ENCODE results near the gene KRT6A.

Gene KRT6A

DNA sequence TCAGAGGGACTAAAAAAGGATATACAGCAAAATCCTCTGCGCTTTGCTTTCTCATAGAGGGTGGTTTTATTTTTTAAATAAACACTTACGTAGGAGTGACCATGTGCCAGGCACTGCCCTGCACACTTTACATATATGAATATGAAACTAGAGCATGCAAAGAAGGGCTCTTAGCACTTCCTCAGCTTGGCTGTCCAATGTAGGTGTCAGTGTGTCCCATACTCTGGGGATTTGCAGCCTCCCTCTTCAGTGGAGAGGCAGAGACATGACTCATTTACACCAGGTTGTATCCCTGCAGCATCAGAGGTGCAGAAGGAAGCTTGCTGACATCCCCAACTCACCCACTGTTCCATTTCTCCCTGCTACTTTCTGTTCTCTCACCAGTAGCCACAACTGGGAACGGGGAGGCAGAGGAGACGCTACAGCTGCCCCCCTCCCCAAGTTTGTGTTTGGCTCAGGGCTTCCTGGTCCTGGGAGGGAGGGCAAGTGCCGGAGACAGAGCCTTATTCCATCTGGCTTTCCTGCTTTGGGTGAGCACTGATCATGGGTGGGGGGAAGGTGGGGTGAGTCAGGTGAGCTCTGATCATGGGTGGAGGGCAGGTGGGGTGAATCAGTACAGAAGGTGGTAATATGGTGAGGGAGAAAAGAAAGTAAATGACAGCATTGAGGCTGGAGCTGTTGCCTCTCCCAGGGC is 32.0 kb upstream of the KRT6A start:
- H3K4ac ChIP-seq (ENCODE audit: low read depth in 1 of 2, low read length in 2 of 2): no peak overlapping the region
- H3K79me1 ChIP-seq (replicated peaks; ENCODE audit: low read length, poor library complexity, severe bottlenecking): no peaks in the 10 kb centered on the region
- no peak overlapping the region for H2BK5ac ChIP-seq (ENCODE audit: low read depth, low read length, poor library complexity, severe bottlenecking)
- H4K91ac ChIP-seq (ENCODE audit: low read length): no peak overlapping the region
- H2BK120ac ChIP-seq (ENCODE audit: low read depth, low read length): no peak overlapping the region
- H2AFZ ChIP-seq (ENCODE audit: low read depth, low read length): no peak overlapping the region
- H3K4me3 ChIP-seq (ENCODE audit: insufficient read depth in 1 of 2, low read depth in 1 of 2, low read length in 2 of 2): no peak overlapping the region
- H2BK12ac ChIP-seq (ENCODE audit: low read length in 2 of 2): no peak overlapping the region
- no peak overlapping the region for H3K23ac ChIP-seq (ENCODE audit: low read length in 2 of 2)
- H3K9ac ChIP-seq (ENCODE audit: low read length): no peak overlapping the region
- no peaks in the 10 kb centered on the region for H3K9me3 ChIP-seq (ENCODE audit: control insufficient read depth, low read length)
- no peaks in the 10 kb centered on the region for H3K4me1 ChIP-seq (ENCODE audit: control insufficient read depth, insufficient read depth, low read depth, low read length)
- no peak overlapping the region for H2BK15ac ChIP-seq (ENCODE audit: low read depth, poor library complexity, severe bottlenecking)
- no peak overlapping the region for H3K14ac ChIP-seq (ENCODE audit: low read length in 2 of 2)
- no peak overlapping the region for H3K4me2 ChIP-seq (ENCODE audit: low read length, poor library complexity, severe bottlenecking)
- no peak overlapping the region for H2AK5ac ChIP-seq (ENCODE audit: low read length, severe bottlenecking)
- 90% methylated on average over 5 of the region's 5 CpGs for WGBS
- no peak overlapping the region for H3K18ac ChIP-seq (ENCODE audit: low read depth in 1 of 2, low read length in 2 of 2)
- DNase-seq: no peak
- no peak overlapping the region for H4K8ac ChIP-seq (ENCODE audit: low read length)
- H3K27ac ChIP-seq (ENCODE audit: low read length, poor library complexity, severe bottlenecking): no peak overlapping the region
- peaks cover 19 to 74% of the 10 kb centered on the region in 2 experiments for H3K27me3 ChIP-seq (ENCODE audit: control insufficient read depth in 1 of 2, insufficient read depth in 1 of 2, low read length in 2 of 2)
- no peaks in the 10 kb centered on the region for H3K36me3 ChIP-seq (ENCODE audit: control insufficient read depth in 1 of 2, insufficient read depth in 2 of 2, low read depth in 1 of 2, low read length in 2 of 2)

DNA sequence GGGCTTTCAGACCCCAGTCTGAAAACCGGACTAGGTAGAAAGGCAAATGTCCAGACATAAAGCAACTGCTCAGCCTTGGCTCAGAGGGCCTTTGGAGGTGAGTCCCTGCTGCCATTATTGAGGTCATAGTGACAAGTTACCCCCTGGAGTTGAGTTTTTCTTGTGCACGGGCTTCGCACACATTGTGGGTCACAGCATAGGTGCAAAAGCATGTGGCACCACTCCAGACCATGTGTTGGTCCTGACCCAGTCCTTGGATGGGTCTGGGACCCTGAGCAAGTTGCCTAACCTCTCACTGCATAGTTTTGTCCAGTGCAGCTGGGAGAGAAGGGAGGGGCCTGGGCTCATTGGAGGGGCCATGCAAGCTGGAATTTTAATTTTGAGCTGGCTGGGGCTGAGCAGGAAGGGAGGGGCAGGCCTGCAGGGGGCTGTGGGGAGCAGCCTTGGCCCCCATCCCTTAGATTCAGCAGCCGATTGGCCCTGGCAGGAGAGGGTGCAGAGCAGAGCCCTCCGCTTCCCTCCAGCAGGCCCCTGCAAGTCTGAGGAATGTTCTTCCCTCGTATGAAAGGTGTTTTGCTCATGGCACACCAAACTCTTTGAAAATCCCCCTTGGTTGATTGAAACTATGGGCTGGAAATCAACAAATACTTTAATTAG is 31.3 kb upstream of the KRT6A start:
- WGBS: 78% methylated on average over 5 of the region's 6 CpGs
- Histone ChIP-seq H2BK120ac (ENCODE audit: low read depth, low read length) (no peak overlapping the region), H3K27me3 (ENCODE audit: control insufficient read depth in 1 of 2, insufficient read depth in 1 of 2, low read length in 2 of 2) (peaks cover 19 to 73% of the 10 kb centered on the region in 2 experiments), H3K18ac (ENCODE audit: low read depth in 1 of 2, low read length in 2 of 2) (no peak overlapping the region), H2AK5ac (ENCODE audit: low read length, severe bottlenecking) (no peak overlapping the region), H3K9me3 (ENCODE audit: control insufficient read depth, low read length) (no peaks in the 10 kb centered on the region), H3K9ac (ENCODE audit: low read length) (no peak overlapping the region), H4K91ac (ENCODE audit: low read length) (no peak overlapping the region), H3K36me3 (ENCODE audit: control insufficient read depth in 1 of 2, insufficient read depth in 2 of 2, low read depth in 1 of 2, low read length in 2 of 2) (no peaks in the 10 kb centered on the region), H4K8ac (ENCODE audit: low read length) (no peak overlapping the region), H3K4me2 (ENCODE audit: low read length, poor library complexity, severe bottlenecking) (no peak overlapping the region), H2BK12ac (ENCODE audit: low read length in 2 of 2) (no peak overlapping the region), H3K27ac (ENCODE audit: low read length, poor library complexity, severe bottlenecking) (no peak overlapping the region), H2BK5ac (ENCODE audit: low read depth, low read length, poor library complexity, severe bottlenecking) (no peak overlapping the region), H2BK15ac (ENCODE audit: low read depth, poor library complexity, severe bottlenecking) (no peak overlapping the region), H3K23ac (ENCODE audit: low read length in 2 of 2) (no peak overlapping the region), H3K14ac (ENCODE audit: low read length in 2 of 2) (no peak overlapping the region), H3K4ac (ENCODE audit: low read depth in 1 of 2, low read length in 2 of 2) (no peak overlapping the region), H2AFZ (ENCODE audit: low read depth, low read length) (no peak overlapping the region), H3K79me1 (replicated peaks; ENCODE audit: low read length, poor library complexity, severe bottlenecking) (no peaks in the 10 kb centered on the region), H3K4me1 (ENCODE audit: control insufficient read depth, insufficient read depth, low read depth, low read length) (no peaks in the 10 kb centered on the region), H3K4me3 (ENCODE audit: insufficient read depth in 1 of 2, low read depth in 1 of 2, low read length in 2 of 2) (no peak overlapping the region)
- no peak for DNase-seq

DNA sequence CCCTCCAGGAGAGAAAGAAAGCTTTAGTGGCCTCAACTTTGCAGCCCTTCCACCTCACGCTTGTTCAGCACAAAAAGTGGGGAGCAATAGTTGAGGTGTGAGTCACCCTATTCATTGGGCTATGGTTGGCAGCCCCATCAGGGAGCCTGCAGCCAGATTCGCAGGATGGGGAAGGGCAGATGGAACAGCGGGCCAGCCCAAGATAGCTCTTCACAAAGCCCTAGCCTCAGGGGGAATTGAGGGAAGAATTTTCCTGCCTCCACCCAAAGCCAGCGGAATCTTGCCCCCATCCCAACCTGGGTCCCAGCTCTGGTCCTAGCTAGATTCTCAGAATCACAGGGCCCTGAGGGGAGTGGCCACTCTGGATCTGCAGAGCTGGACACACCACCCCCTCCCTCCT is 30.8 kb upstream of the KRT6A start:
- H3K4ac ChIP-seq (ENCODE audit: low read depth in 1 of 2, low read length in 2 of 2): no peak overlapping the region
- H2AK5ac ChIP-seq (ENCODE audit: low read length, severe bottlenecking): no peak overlapping the region
- no peak overlapping the region for H2AFZ ChIP-seq (ENCODE audit: low read depth, low read length)
- H3K9me3 ChIP-seq (ENCODE audit: control insufficient read depth, low read length): no peaks in the 10 kb centered on the region
- H3K14ac ChIP-seq (ENCODE audit: low read length in 2 of 2): no peak overlapping the region
- H2BK15ac ChIP-seq (ENCODE audit: low read depth, poor library complexity, severe bottlenecking): no peak overlapping the region
- no peak overlapping the region for H3K27ac ChIP-seq (ENCODE audit: low read length, poor library complexity, severe bottlenecking)
- no peak overlapping the region for H2BK12ac ChIP-seq (ENCODE audit: low read length in 2 of 2)
- H4K8ac ChIP-seq (ENCODE audit: low read length): no peak overlapping the region
- no peak for DNase-seq
- H3K9ac ChIP-seq (ENCODE audit: low read length): no peak overlapping the region
- WGBS: 90% methylated on average over 4 of the region's 4 CpGs
- H3K4me1 ChIP-seq (ENCODE audit: control insufficient read depth, insufficient read depth, low read depth, low read length): no peaks in the 10 kb centered on the region
- H3K4me2 ChIP-seq (ENCODE audit: low read length, poor library complexity, severe bottlenecking): no peak overlapping the region
- no peaks in the 10 kb centered on the region for H3K79me1 ChIP-seq (replicated peaks; ENCODE audit: low read length, poor library complexity, severe bottlenecking)
- H3K36me3 ChIP-seq (ENCODE audit: control insufficient read depth in 1 of 2, insufficient read depth in 2 of 2, low read depth in 1 of 2, low read length in 2 of 2): no peaks in the 10 kb centered on the region
- no peak overlapping the region for H2BK5ac ChIP-seq (ENCODE audit: low read depth, low read length, poor library complexity, severe bottlenecking)
- H2BK120ac ChIP-seq (ENCODE audit: low read depth, low read length): no peak overlapping the region
- peaks cover 19 to 73% of the 10 kb centered on the region in 2 experiments for H3K27me3 ChIP-seq (ENCODE audit: control insufficient read depth in 1 of 2, insufficient read depth in 1 of 2, low read length in 2 of 2)
- no peak overlapping the region for H3K18ac ChIP-seq (ENCODE audit: low read depth in 1 of 2, low read length in 2 of 2)
- no peak overlapping the region for H4K91ac ChIP-seq (ENCODE audit: low read length)
- no peak overlapping the region for H3K23ac ChIP-seq (ENCODE audit: low read length in 2 of 2)
- H3K4me3 ChIP-seq (ENCODE audit: insufficient read depth in 1 of 2, low read depth in 1 of 2, low read length in 2 of 2): no peak overlapping the region

DNA sequence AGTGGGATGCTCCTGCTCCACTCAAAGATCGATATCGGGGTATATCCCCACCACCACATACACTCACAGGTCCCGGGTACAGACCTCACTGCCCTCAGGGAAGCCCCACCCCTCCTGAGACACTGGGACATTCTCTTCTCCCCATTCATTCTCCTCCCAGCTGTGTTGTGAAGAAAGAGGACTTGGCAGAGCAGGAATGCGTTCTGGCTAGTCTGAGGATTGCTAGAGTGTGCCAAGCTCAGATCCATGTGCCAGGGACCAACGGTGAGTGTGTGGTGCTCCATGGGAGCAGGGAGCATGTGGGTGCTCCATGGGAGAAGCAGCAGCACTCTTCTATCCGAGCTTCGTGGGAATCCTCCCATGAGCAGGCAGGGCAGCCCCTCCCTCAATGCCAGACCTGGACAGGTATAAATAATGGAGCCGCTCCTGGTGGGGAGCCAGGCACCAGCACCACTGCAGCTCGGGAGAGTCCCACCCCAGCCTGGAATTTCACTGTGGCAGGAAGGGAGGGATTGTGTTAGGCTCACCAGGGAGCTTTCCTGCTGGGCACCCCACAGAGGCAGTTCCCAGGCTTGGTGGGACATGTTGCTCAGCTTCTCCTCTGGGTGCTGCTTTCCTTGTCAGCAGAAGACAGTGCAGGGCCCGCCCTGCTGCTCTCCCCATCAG is 29.4 kb upstream of the KRT6A start:
- H3K79me1 ChIP-seq (replicated peaks; ENCODE audit: low read length, poor library complexity, severe bottlenecking): no peaks in the 10 kb centered on the region
- H2BK5ac ChIP-seq (ENCODE audit: low read depth, low read length, poor library complexity, severe bottlenecking): no peak overlapping the region
- no peak overlapping the region for H2AK5ac ChIP-seq (ENCODE audit: low read length, severe bottlenecking)
- no peaks in the 10 kb centered on the region for H3K36me3 ChIP-seq (ENCODE audit: control insufficient read depth in 1 of 2, insufficient read depth in 2 of 2, low read depth in 1 of 2, low read length in 2 of 2)
- H3K27me3 ChIP-seq (ENCODE audit: control insufficient read depth in 1 of 2, insufficient read depth in 1 of 2, low read length in 2 of 2): peaks cover 19 to 85% of the 10 kb centered on the region in 2 experiments
- H3K9me3 ChIP-seq (ENCODE audit: control insufficient read depth, low read length): no peaks in the 10 kb centered on the region
- H4K91ac ChIP-seq (ENCODE audit: low read length): no peak overlapping the region
- no peak overlapping the region for H3K4me2 ChIP-seq (ENCODE audit: low read length, poor library complexity, severe bottlenecking)
- H2BK15ac ChIP-seq (ENCODE audit: low read depth, poor library complexity, severe bottlenecking): no peak overlapping the region
- H2AFZ ChIP-seq (ENCODE audit: low read depth, low read length): peak overlapping the region; percentile 20
- no peak overlapping the region for H3K4ac ChIP-seq (ENCODE audit: low read depth in 1 of 2, low read length in 2 of 2)
- 79% methylated on average over 10 of the region's 10 CpGs for WGBS
- H3K27ac ChIP-seq (ENCODE audit: low read length, poor library complexity, severe bottlenecking): no peak overlapping the region
- no peak for DNase-seq
- H2BK120ac ChIP-seq (ENCODE audit: low read depth, low read length): no peak overlapping the region
- H2BK12ac ChIP-seq (ENCODE audit: low read length in 2 of 2): no peak overlapping the region
- no peak overlapping the region for H3K23ac ChIP-seq (ENCODE audit: low read length in 2 of 2)
- no peak overlapping the region for H3K18ac ChIP-seq (ENCODE audit: low read depth in 1 of 2, low read length in 2 of 2)
- H4K8ac ChIP-seq (ENCODE audit: low read length): no peak overlapping the region
- no peaks in the 10 kb centered on the region for H3K4me1 ChIP-seq (ENCODE audit: control insufficient read depth, insufficient read depth, low read depth, low read length)
- no peak overlapping the region for H3K9ac ChIP-seq (ENCODE audit: low read length)
- H3K14ac ChIP-seq (ENCODE audit: low read length in 2 of 2): no peak overlapping the region
- H3K4me3 ChIP-seq (ENCODE audit: insufficient read depth in 1 of 2, low read depth in 1 of 2, low read length in 2 of 2): no peak overlapping the region

Measured in mesenchymal stem cell (in vitro differentiated cells and primary cell).